BE2C (cell line): ENCODE measurements around the gene ITK.

Experiments used
- DNase-seq: peaks from one replicate; pipeline ENCODE4 v3.0.0-alpha.2; 2020
- H3K27me3 ChIP-seq: fragments of 250-450 bp; sonication (Bioruptor Pico); 2 replicates; pipeline ENCODE4 v1.5.1; 2020; ENCODE audit warnings: mild to moderate bottlenecking
- H3K36me3 ChIP-seq: fragments of 250-450 bp; sonication (Bioruptor Pico); 2 replicates; pipeline ENCODE4 v1.5.1; 2020; ENCODE audit warnings: mild to moderate bottlenecking
- H3K4me1 ChIP-seq: fragments of 250-450 bp; sonication (Bioruptor Pico); 2 replicates; pipeline ENCODE4 v1.5.1; 2020
- H3K4me3 ChIP-seq: 2 replicates; pipeline ENCODE4 v1.5.1; 2011; ENCODE audit warnings: low read depth, low read length
- H3K9me3 ChIP-seq: fragments of 250-450 bp; sonication (Bioruptor Pico); 2 replicates; pipeline ENCODE4 v1.5.1; 2020
- TF ChIP-seq, protein P1 (sequence below): IDR thresholded peaks from 2 replicates; pipeline ENCODE4 v1.5.1; 2012; ENCODE audit warnings: mild to moderate bottlenecking, low read depth, low read length

Gene ITK

DNA sequence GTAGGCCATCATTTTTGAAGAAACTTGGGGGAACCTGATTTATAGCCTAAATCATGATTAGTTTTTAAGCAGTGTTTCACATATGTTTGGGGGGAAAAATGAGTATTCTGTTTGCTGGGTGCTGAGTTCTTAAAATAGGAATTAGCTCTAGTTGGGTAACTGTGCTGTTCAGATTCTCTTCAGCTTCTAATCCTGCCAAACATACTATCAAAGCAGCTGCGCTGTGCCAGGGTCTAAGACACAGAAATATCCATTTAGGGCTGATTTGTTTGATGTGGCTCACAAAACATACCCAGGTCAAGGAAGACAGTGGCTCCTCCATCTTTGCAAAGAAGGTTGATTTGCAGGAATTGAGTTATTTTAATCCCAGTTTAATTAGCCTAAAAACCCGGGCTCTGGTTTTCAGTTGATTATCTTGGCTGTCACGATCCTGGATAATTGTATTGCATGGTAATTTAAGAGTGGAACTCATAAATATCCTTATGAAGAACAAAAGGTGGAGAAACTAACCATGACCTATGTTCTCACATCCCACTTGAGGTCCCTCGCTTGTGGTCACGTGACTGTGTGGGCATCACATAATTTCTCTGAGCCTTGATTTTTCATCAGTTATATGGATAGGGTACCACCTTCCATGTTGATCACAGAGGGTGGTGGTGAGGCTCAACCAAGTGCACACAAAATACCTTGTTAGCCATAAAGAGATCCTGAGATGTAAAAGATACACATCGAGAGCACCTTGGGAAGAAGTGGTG, 104.0 kb downstream of the ITK start:
- Histone ChIP-seq H3K36me3 (no peaks in the 10 kb centered on the region), H3K4me3 (no peak overlapping the region), H3K4me1 (no peaks in the 10 kb centered on the region), H3K27me3 (no peaks in the 10 kb centered on the region), H3K9me3 (no peaks in the 10 kb centered on the region)
- TF ChIP-seq, protein P1, sequence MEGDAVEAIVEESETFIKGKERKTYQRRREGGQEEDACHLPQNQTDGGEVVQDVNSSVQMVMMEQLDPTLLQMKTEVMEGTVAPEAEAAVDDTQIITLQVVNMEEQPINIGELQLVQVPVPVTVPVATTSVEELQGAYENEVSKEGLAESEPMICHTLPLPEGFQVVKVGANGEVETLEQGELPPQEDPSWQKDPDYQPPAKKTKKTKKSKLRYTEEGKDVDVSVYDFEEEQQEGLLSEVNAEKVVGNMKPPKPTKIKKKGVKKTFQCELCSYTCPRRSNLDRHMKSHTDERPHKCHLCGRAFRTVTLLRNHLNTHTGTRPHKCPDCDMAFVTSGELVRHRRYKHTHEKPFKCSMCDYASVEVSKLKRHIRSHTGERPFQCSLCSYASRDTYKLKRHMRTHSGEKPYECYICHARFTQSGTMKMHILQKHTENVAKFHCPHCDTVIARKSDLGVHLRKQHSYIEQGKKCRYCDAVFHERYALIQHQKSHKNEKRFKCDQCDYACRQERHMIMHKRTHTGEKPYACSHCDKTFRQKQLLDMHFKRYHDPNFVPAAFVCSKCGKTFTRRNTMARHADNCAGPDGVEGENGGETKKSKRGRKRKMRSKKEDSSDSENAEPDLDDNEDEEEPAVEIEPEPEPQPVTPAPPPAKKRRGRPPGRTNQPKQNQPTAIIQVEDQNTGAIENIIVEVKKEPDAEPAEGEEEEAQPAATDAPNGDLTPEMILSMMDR = no peak
- no peak for DNase-seq

DNA sequence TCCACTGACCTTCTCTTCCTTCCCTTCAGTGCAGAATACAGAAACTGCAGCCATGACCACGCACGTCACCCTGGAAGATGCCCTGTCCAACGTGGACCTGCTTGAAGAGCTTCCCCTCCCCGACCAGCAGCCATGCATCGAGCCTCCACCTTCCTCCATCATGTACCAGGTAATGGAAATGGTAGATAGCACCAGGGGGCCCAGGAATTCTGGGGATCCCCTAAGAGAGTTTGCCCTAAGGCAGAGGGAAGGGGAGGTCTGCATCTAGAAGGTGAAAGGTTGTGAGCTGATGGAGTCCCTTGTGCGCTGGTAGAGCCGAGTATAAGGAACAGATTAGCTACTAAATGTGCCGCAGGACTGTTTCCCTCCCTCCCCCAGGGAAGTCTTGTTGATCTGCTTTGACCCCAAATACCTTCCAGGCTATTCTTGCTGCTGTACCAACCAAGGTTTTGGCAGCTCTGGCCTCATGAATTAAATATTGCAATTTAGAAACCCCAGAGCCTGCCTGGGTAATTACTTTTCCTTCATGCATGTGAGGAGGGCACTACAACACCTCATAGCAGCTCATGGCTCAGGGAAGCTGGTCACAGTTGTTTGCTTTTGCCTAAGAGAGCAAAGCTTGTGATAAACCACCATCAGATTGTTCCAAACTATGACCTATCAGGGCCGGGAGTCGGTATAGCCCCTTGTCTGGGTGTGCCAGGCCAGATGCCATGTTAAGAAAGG, 104.8 kb downstream of the ITK start:
- Histone ChIP-seq H3K36me3 (no peaks in the 10 kb centered on the region), H3K9me3 (no peaks in the 10 kb centered on the region), H3K27me3 (no peaks in the 10 kb centered on the region), H3K4me3 (no peak overlapping the region), H3K4me1 (no peaks in the 10 kb centered on the region)
- TF ChIP-seq, protein P1 = no peak
- no peak for DNase-seq

DNA sequence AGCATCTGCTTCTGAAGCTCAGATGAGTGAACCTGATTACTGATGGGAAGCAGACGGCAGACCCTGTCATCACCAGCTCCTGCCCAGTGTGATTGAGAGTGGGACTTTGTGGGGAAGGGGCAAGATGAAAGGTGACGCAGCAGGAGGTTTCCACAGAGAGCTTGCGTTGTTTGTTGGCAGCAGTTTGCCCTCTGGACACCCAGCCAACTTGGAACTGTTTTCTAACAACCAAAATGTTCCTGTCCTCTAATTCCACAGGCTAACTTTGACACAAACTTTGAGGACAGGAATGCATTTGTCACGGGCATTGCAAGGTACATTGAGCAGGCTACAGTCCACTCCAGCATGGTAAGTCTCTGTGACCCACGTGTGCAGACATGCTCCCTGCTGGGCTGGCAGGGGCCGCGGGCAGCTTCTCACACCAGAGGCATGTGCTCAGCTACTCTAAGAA, 106.1 kb downstream of the ITK start:
- no peak for DNase-seq
- no peaks in the 10 kb centered on the region for H3K36me3 ChIP-seq

DNA sequence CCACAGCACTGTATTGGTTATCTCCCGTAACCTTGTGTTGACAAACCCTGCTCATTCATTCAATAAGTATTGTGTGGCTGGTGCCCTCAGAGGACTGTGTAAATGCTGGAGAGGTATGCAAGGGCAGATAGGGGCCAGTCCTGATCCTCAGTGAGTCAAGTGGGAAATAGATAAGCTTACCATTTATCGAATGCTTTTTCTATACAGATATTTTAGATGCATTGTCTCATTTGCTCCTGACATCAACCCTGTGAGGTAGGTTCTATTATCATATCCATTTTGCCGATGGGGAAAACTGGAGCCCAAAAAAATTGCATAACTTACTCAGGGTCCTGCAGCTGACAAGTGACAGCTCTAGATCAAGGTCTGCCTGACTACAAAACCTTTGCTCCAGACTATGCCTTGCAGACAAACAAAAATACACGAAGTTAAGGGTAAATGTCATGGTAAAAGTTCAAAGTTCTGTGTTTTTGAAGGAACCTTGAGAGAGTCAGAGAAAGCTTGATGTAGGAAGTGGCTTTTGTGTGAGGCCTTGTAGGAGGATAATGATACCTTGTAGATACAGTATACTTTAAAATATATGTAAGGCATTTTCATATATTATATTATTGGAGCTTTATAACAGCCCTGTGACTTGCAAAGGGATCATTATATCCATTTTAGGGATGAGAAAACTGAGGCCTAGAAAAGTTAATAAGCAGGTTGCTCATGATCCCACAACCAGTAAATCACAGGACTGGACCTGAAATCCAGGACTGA, 107.9 kb downstream of the ITK start:
- TF ChIP-seq, protein P1 = no peak
- H3K4me3 ChIP-seq = no peak overlapping the region

More for the DNA sequence above, 106.1 kb downstream of the ITK start:
- TF ChIP-seq, protein P1 = no peak
- no peaks in the 10 kb centered on the region for H3K9me3 ChIP-seq
- H3K4me1 ChIP-seq = no peaks in the 10 kb centered on the region
- H3K27me3 ChIP-seq = no peaks in the 10 kb centered on the region
- no peak overlapping the region for H3K4me3 ChIP-seq

DNA sequence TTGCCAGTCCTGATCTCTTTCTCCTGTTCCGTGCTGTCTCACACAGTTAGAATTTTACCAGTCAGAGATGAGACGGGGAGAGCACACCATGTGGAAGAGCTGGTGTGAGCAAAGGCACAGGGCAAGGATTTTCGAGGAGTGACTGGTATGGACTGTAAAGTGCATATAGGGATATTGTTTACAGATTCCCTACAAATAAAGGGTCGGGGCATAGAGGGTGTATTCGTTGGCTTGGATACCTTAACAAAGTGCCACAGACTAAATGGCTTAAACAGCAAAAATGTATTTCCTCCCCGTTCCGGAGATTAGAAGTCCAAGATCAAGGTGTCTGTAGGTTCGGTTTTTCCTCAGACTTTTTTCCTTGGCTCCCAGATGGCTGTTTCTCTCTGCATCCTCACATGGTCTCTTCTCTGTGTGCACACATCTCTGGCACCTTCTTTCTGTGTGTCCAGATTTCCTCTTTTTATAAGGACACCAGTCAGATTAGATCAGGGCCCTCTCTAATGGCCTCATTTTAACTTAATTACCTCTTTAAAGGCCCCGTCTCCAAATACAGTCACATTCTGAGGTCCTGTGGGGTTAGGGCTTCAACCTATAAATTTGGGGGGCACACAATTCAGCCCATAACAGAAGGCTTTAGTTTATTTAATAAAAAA, 108.7 kb downstream of the ITK start:
- no peaks in the 10 kb centered on the region for H3K36me3 ChIP-seq
- H3K4me3 ChIP-seq = no peak overlapping the region
- no peak for DNase-seq
- no peaks in the 10 kb centered on the region for H3K4me1 ChIP-seq
- no peaks in the 10 kb centered on the region for H3K27me3 ChIP-seq
- H3K9me3 ChIP-seq = no peaks in the 10 kb centered on the region
- TF ChIP-seq, protein P1 = no peak

More for the DNA sequence above, 107.9 kb downstream of the ITK start:
- DNase-seq = no peak
- no peaks in the 10 kb centered on the region for H3K9me3 ChIP-seq
- no peaks in the 10 kb centered on the region for H3K27me3 ChIP-seq
- H3K36me3 ChIP-seq = no peaks in the 10 kb centered on the region
- H3K4me1 ChIP-seq = no peaks in the 10 kb centered on the region
